ENCODE measurements around the gene PLCB3.
A peak's percentile ranks its signal among the peaks of the same experiment; 100 is the strongest.

PLCB3 gene

DNA sequence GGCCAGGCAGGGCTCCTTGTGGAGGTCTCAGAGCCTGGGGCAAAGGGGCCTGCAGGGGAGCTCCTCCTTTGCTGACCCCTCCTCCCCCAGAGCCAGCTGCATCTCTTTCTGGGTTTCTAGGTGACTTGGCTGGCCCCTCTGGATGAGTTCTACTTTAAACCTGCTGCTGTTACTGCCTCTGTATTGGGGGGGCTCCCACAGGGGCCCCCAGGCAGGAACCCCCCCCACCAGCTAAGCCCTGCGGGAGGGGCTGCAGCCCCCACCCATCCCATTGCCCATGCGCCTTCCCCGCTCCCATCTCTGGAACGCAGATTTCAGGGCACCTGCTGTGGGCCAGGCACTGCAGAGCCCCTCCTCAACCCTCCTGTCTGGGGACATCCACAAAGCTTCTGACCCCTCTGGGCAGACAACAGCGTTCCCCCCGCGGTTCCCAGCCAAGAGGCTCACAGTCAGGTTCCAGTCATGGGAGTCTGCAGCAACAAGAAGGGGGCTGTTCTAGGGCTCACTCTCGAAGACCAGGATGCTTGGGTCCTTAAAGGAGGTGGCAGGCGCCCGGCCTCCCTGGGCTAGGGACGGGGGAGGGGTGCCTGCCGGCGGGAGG is 815 bp upstream of the PLCB3 start:
- CTCF ChIA-PET: interaction anchor here (0.6 to 2.7 kb wide), 10 partner anchors 8 to 102 kb away, joined by 3 to 19 read pairs (median 6); no protein-coding TSS in a partner anchor
- POLR2A ChIA-PET (ENCODE audit: low non-redundant PET): interaction anchor here (0.6 to 0.7 kb wide), 2 partner anchors 9 to 18 kb away, joined by 3 read pairs; partner anchors contain the start of gene FKBP2
- peak overlapping the region; percentile 98 for H3K27ac ChIP-seq
- TF ChIP-seq, protein P1, sequence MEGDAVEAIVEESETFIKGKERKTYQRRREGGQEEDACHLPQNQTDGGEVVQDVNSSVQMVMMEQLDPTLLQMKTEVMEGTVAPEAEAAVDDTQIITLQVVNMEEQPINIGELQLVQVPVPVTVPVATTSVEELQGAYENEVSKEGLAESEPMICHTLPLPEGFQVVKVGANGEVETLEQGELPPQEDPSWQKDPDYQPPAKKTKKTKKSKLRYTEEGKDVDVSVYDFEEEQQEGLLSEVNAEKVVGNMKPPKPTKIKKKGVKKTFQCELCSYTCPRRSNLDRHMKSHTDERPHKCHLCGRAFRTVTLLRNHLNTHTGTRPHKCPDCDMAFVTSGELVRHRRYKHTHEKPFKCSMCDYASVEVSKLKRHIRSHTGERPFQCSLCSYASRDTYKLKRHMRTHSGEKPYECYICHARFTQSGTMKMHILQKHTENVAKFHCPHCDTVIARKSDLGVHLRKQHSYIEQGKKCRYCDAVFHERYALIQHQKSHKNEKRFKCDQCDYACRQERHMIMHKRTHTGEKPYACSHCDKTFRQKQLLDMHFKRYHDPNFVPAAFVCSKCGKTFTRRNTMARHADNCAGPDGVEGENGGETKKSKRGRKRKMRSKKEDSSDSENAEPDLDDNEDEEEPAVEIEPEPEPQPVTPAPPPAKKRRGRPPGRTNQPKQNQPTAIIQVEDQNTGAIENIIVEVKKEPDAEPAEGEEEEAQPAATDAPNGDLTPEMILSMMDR (conservative IDR thresholded peaks at IDR 0.05; ENCODE audit: low read depth): no peak
- no peak for DNase-seq (ENCODE audit: low spot score)

DNA sequence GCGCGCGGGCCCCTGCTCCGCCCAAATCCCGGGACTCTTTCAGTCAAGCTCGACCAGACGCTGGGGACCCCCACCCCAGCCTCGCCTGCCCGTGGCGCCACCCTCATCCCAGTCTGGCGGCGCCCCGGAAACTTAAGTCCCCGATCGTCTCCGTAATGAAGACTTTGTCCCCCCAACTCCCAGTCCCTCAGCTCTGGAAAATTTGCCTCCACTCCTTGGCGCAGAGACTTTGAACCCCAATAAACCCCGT is 348 bp downstream of the PLCB3 start:
- TF ChIP-seq, protein P1 (conservative IDR thresholded peaks at IDR 0.05; ENCODE audit: low read depth): no peak
- peak overlapping the region; percentile 98 for H3K27ac ChIP-seq
- POLR2A ChIA-PET (ENCODE audit: low non-redundant PET): interaction anchor here (1.4 kb wide), 1 partner anchor 16 kb away, joined by 4 read pairs; no protein-coding TSS in a partner anchor
- CTCF ChIA-PET: interaction anchor here (0.6 to 2.7 kb wide), 6 partner anchors 12 to 50 kb away, joined by 3 to 19 read pairs (median 4); no protein-coding TSS in a partner anchor
- no peak for DNase-seq (ENCODE audit: low spot score)

- peak overlapping the region; percentile 98 for H3K27ac ChIP-seq
- TF ChIP-seq, protein P1 (conservative IDR thresholded peaks at IDR 0.05; ENCODE audit: low read depth): peak; percentile 47
- POLR2A ChIA-PET (ENCODE audit: low non-redundant PET): interaction anchor here (0.6 to 1.4 kb wide), 3 partner anchors 11 to 17 kb away, joined by 4 read pairs; partner anchors contain the start of gene FKBP2
- CTCF ChIA-PET: interaction anchor here (0.6 to 2.7 kb wide), 9 partner anchors 9 to 66 kb away, joined by 3 to 19 read pairs (median 3); partner anchors contain the start of gene STIP1
- no peak for DNase-seq (ENCODE audit: low spot score)
Observed at GRCh38 chr11:64252003-64252872, 908 bp downstream of the PLCB3 start.

GRCh38 chr11:64253043-64253442 is 1.7 kb downstream of the PLCB3 start:
- POLR2A ChIA-PET (ENCODE audit: low non-redundant PET): interaction anchor here (0.6 to 1.0 kb wide), 2 partner anchors 12 to 16 kb away, joined by 4 to 6 read pairs; no protein-coding TSS in a partner anchor
- TF ChIP-seq, protein P1 (conservative IDR thresholded peaks at IDR 0.05; ENCODE audit: low read depth): no peak
- peak overlapping the region; percentile 98 for H3K27ac ChIP-seq
- CTCF ChIA-PET: no interaction called here
- DNase-seq (ENCODE audit: low spot score): no peak

GRCh38 chr11:64253481-64253880 is 2.2 kb downstream of the PLCB3 start:
- ChIA-PET CTCF (no interaction called here), POLR2A (ENCODE audit: low non-redundant PET) (interaction anchor here (1.0 kb wide), 1 partner anchor 12 kb away, joined by 6 read pairs; no protein-coding TSS in a partner anchor)
- H3K27ac ChIP-seq: peak overlapping the region; percentile 98
- TF ChIP-seq, protein P1 (conservative IDR thresholded peaks at IDR 0.05; ENCODE audit: low read depth): no peak
- no peak for DNase-seq (ENCODE audit: low spot score)

GRCh38 chr11:64254326-64254725 is 3.0 kb downstream of the PLCB3 start:
- TF ChIP-seq, protein P1 (conservative IDR thresholded peaks at IDR 0.05; ENCODE audit: low read depth): no peak
- H3K27ac ChIP-seq: peak overlapping the region; percentile 98
- no peak for DNase-seq (ENCODE audit: low spot score)
- CTCF ChIA-PET: no interaction called here
- POLR2A ChIA-PET (ENCODE audit: low non-redundant PET): no interaction called here

Data from RWPE1 (cell line).